Measurements from ENCODE around the gene TTBK2.

Gene TTBK2

GRCh38 chr15:42692536-42692935, 228.0 kb downstream of the TTBK2 start:
- Histone ChIP-seq H3K27me3 (replicated peaks; ENCODE audit: control insufficient read depth, insufficient read depth, low read length) (no peaks in the 10 kb centered on the region), H3K4me3 (replicated peaks; ENCODE audit: low read depth, low read length) (no peak overlapping the region), H3K36me3 (ENCODE audit: control insufficient read depth, insufficient read depth, low read length) (peaks cover 2% of the 10 kb centered on the region)
- TF ChIP-seq CTCF (IDR thresholded peaks at IDR 0.05; ENCODE audit: insufficient read depth, low read length, poor library complexity, severe bottlenecking) = no peak
- DNase-seq (ENCODE audit: extremely low read depth, insufficient read length) = no peak

GRCh38 chr15:42691770-42692169, 228.8 kb downstream of the TTBK2 start:
- H3K4me3 ChIP-seq (replicated peaks; ENCODE audit: low read depth, low read length) = no peak overlapping the region
- no peak for TF ChIP-seq CTCF (IDR thresholded peaks at IDR 0.05; ENCODE audit: insufficient read depth, low read length, poor library complexity, severe bottlenecking)
- no peak for DNase-seq (ENCODE audit: extremely low read depth, insufficient read length)
- H3K27me3 ChIP-seq (replicated peaks; ENCODE audit: control insufficient read depth, insufficient read depth, low read length) = no peaks in the 10 kb centered on the region
- H3K36me3 ChIP-seq (ENCODE audit: control insufficient read depth, insufficient read depth, low read length) = peaks cover 2% of the 10 kb centered on the region

GRCh38 chr15:42691308-42691707, 229.3 kb downstream of the TTBK2 start:
- no peak for TF ChIP-seq CTCF (IDR thresholded peaks at IDR 0.05; ENCODE audit: insufficient read depth, low read length, poor library complexity, severe bottlenecking)
- no peak overlapping the region for H3K4me3 ChIP-seq (replicated peaks; ENCODE audit: low read depth, low read length)
- H3K36me3 ChIP-seq (ENCODE audit: control insufficient read depth, insufficient read depth, low read length) = peaks cover 2% of the 10 kb centered on the region
- H3K27me3 ChIP-seq (replicated peaks; ENCODE audit: control insufficient read depth, insufficient read depth, low read length) = no peaks in the 10 kb centered on the region
- DNase-seq (ENCODE audit: extremely low read depth, insufficient read length) = no peak
